ENCODE measurements around the gene ITGA11.

DNA sequence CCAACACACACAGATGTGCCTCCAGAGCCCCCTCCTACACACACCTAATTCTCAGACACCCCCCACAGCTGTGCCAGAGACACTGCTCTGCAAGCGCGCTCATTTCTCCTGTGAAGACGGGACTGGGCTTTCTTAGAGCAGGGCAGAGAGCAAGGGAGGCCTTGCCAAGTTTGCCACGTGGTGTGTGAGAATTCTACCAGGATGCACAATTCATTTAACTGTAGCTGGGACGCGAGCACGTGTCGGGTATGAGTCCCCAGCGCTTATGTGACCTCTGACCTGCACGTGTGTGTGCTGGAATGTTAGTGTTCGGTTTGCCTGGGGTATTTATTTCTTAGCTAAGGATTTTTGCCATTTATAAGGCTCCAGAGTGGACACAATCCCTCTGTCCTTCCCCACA lies 117.4 kb downstream of the ITGA11 start:
- TF ChIP-seq, protein P1, sequence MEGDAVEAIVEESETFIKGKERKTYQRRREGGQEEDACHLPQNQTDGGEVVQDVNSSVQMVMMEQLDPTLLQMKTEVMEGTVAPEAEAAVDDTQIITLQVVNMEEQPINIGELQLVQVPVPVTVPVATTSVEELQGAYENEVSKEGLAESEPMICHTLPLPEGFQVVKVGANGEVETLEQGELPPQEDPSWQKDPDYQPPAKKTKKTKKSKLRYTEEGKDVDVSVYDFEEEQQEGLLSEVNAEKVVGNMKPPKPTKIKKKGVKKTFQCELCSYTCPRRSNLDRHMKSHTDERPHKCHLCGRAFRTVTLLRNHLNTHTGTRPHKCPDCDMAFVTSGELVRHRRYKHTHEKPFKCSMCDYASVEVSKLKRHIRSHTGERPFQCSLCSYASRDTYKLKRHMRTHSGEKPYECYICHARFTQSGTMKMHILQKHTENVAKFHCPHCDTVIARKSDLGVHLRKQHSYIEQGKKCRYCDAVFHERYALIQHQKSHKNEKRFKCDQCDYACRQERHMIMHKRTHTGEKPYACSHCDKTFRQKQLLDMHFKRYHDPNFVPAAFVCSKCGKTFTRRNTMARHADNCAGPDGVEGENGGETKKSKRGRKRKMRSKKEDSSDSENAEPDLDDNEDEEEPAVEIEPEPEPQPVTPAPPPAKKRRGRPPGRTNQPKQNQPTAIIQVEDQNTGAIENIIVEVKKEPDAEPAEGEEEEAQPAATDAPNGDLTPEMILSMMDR (conservative IDR thresholded peaks at IDR 0.05): no peak
- TF ChIP-seq EZH2 (IDR thresholded peaks at IDR 0.05; ENCODE audit: low read depth): no peak

Data from PC-9 (cell line).